GM18861 (cell line): ENCODE data around the gene MYEF2.

Experiments
- ATAC-seq: cut with Tn5 transposase; IDR thresholded peaks from one replicate; pipeline ENCODE4 v1.9.1; 2021; ENCODE audit not compliant: unreplicated experiment

MYEF2 gene

DNA sequence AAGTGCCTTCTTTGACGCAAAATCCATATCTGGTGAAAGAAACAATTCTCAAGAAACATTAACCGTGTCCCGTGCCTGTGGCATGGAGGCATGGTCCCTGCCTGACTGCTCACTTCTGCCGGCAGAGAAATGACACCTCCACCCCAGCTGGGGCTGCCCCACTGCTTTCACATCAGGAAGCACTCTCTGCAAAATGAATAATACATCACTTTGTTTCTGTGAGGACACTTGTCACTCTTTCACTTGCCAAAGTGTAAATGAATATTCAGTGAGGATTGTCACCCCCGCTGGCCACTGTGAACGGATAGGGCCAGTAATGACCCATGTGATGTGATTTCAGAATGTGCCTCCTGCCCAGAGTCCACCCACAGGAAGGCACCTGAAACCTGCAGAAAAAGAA is 88.4 kb downstream of the MYEF2 start:
- no peak for ATAC-seq

- ATAC-seq, result no peak
Measured at GRCh38 chr15:48087844-48088243, 90.3 kb downstream of the MYEF2 start.

GRCh38 chr15:48086576-48086975 is 91.5 kb downstream of the MYEF2 start:
- no peak for ATAC-seq

DNA sequence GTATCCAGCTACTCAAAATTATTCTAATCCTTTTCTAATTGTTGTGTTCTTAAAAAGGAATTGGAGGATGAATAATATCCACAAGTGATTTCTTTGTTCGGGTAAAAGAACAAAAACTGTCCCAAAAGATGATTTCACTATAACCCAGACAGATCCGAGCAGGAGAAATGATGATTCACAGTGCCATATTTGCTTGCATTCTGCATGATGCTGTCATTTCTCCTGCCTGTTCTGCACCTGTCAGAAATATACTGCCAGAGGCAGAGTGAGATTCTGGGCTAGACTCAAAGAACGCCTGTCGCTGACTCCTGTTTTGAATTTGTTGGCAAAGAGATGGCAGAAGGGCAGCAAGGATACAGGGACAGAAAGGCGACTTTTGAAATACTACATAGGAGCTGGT is 92.0 kb downstream of the MYEF2 start:
- ATAC-seq, result no peak

- ATAC-seq, result no peak
Measured at GRCh38 chr15:48085591-48085930, 92.5 kb downstream of the MYEF2 start.

DNA sequence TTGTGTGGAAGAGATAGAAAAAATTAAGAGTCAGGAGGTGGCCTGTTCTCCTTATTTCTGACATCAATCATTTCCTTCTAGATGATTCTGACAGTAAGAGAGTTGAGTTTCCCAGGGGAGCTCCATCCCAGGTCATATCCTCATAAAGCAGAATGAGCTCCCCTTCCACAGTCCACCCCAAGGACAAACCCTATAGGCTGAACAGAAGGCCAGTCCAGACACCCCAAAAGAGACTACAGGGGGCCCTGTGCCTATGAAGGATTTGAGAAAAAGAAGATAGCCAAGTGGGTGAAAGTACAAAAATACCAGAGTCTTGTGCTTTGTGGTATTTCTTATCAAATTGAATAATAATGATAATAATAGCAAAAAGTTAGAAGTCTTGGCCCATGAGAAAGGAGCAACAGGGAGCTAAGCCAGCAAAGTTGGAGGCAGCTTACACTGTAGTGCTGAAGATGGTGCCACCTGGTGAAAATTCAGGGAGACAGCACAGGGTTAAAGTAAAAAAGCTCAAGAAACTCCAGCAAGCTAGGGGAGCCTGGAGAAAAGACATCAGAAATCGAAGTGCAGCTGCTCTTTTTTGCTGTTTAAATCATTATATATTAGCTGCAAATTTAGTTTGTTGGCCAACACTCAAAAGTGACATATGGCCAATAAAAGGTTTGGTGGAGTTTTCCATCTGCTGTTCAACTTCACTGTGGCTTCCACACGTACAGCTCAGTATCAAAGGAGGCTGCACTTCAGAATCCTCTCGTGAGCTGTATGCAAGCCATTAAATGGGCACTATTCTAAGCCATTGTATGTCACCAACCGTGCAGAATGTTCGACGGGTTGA is 93.1 kb downstream of the MYEF2 start:
- no peak for ATAC-seq
